K562 (cell line): ENCODE results near the gene ATG13. TPM values are rescaled to one million over a fixed set of nuclear protein-coding genes. Genes with fewer than 3 reads are reported as not detected.

Experiments used
- BACH1 ChIP-seq: fragments of 200-800 bp; sonication (Bioruptor generic); IDR thresholded peaks from 2 replicates; pipeline ENCODE4 v1.6.1; 2016; ENCODE audit warnings: missing genetic modification characterization, missing compliant biosample characterization
- ELF2 ChIP-seq: fragments of 250-450 bp; sonication (Bioruptor Pico); IDR thresholded peaks from 2 replicates; pipeline ENCODE4 v1.5.0; 2021; ENCODE audit warnings: mild to moderate bottlenecking
- ELF4 ChIP-seq: fragments of 450-650 bp; formaldehyde crosslinking; IDR thresholded peaks from 2 replicates; pipeline ENCODE4 v1.4.0; 2022; ENCODE audit warnings: missing genetic modification characterization
- FOXM1 ChIP-seq, 2 experiments: fragments of 450-650 bp in 1 of 2; sonication (generic) in 1 of 2; formaldehyde crosslinking in 1 of 2; IDR thresholded peaks; 2 replicates each; pipeline versions ENCODE4 v1.6.1 to v1.9.0; 2017 to 2022; ENCODE audit warnings: low read depth in 2 of 2, mild to moderate bottlenecking in 2 of 2, missing genetic modification reagents in 1 of 2, moderate library complexity in 1 of 2
- HSF4 ChIP-seq: fragments of 250-450 bp; sonication (Bioruptor Pico); IDR thresholded peaks from 2 replicates; pipeline ENCODE4 v2.1.2; 2022; ENCODE audit warnings: mild to moderate bottlenecking, moderate library complexity, borderline replicate concordance
- PCBP2 ChIP-seq: fragments of 200-400 bp; formaldehyde crosslinking; IDR thresholded peaks from 2 replicates; pipeline ENCODE4 v1.6.1; 2018; ENCODE audit warnings: low read length, low read depth, mild to moderate bottlenecking, moderate library complexity; ENCODE audit not compliant: poor library complexity, severe bottlenecking
- RBFOX2 ChIP-seq: fragments of 200-400 bp; formaldehyde crosslinking; IDR thresholded peaks from 2 replicates; pipeline ENCODE4 v1.6.1; 2017; ENCODE audit warnings: low read depth, mild to moderate bottlenecking, low read length, moderate library complexity
- TAF15 ChIP-seq: fragments of 200-400 bp; formaldehyde crosslinking; IDR thresholded peaks from 2 replicates; pipeline ENCODE4 v1.6.1; 2017; ENCODE audit warnings: mild to moderate bottlenecking, low read depth, low read length, moderate library complexity
- TEAD1 ChIP-seq, 2 experiments: fragments of 450-650 bp in 1 of 2; sonication (generic) in 1 of 2; formaldehyde crosslinking; IDR thresholded peaks; 2 replicates each; pipeline versions ENCODE4 v1.4.0 to v1.8.0; 2020 to 2022; ENCODE audit warnings: mild to moderate bottlenecking in 2 of 2, missing genetic modification reagents in 1 of 2
- ZNF121 ChIP-seq: sonication (generic); formaldehyde crosslinking; conservative IDR thresholded peaks from 2 replicates; pipeline ENCODE4 v1.8.0; 2022; ENCODE audit warnings: missing genetic modification reagents
- ZNF133 ChIP-seq: fragments of 250-450 bp; sonication (Bioruptor Pico); IDR thresholded peaks from 2 replicates; pipeline ENCODE4 v1.4.0; 2020; ENCODE audit warnings: mild to moderate bottlenecking
- ZNF253 ChIP-seq: fragments of 250-450 bp; sonication (Bioruptor Pico); conservative IDR thresholded peaks from 2 replicates; pipeline ENCODE4 v1.6.1; 2021; ENCODE audit warnings: mild to moderate bottlenecking
- ZNF324 ChIP-seq: fragments of 250-450 bp; sonication (Bioruptor Pico); IDR thresholded peaks from 2 replicates; pipeline ENCODE4 v1.4.0; 2020; ENCODE audit warnings: mild to moderate bottlenecking
- ZNF76 ChIP-seq: fragments of 250-450 bp; sonication (Bioruptor Pico); IDR thresholded peaks from 2 replicates; pipeline ENCODE4 v1.4.0; 2020; ENCODE audit warnings: mild to moderate bottlenecking, moderate library complexity, borderline replicate concordance
- ZNF778 ChIP-seq: fragments of 450-650 bp; formaldehyde crosslinking; IDR thresholded peaks from 2 replicates; pipeline ENCODE4 v1.4.0; 2020; ENCODE audit warnings: mild to moderate bottlenecking, moderate library complexity
- polyA plus RNA-seq, 8 experiments: library from polyadenylated mRNA; depleted of rRNA in 4 of 8; stranded (reverse) in 5 of 8; unstranded in 3 of 8; fragments of >200 nt; fragmentation: Nextera tagmentation in 2 of 8; fragmentation: Illumina TruSeq in 1 of 8; extraction: Ambion mirVana in 2 of 8; extraction: Trizol in 1 of 8; gene quantifications; 2 replicates each; pipeline versions ENCODE4 v1.2.1 to v1.2.3, GENCODE V29; 2011 to 2014; ENCODE audit warnings: inconsistent platforms in 1 of 8, missing spikeins in 1 of 8
- total RNA-seq, 7 experiments: library from RNA; depleted of rRNA in 6 of 7; stranded (reverse); fragments of >200 nt in 6 of 7; fragmentation: Illumina TruSeq in 2 of 7; extraction: Trizol in 2 of 7; gene quantifications; 2 replicates each; pipeline versions ENCODE4 v1.2.1 to v1.2.3, GENCODE V29; 2011 to 2021; ENCODE audit warnings: low replicate concordance in 1 of 7
- TF ChIP-seq, protein P1 (sequence below): fragments of 250-450 bp; sonication (Bioruptor Pico); IDR thresholded peaks from 2 replicates; pipeline ENCODE4 v1.4.0; 2020; ENCODE audit warnings: mild to moderate bottlenecking
- TF ChIP-seq, protein P2 (sequence below): sonication (generic); formaldehyde crosslinking; IDR thresholded peaks from 2 replicates; pipeline ENCODE4 v1.8.1; 2023; ENCODE audit warnings: mild to moderate bottlenecking, missing genetic modification reagents
- TF ChIP-seq, protein P3 (sequence below), 2 experiments: fragments of 450-650 bp; conservative IDR thresholded peaks; 2 replicates each; pipeline ENCODE4 v1.6.1; 2017; ENCODE audit warnings: mild to moderate bottlenecking in 2 of 2, moderate library complexity in 2 of 2
- TF ChIP-seq, protein P4 (sequence below): fragments of 250-450 bp; sonication (Bioruptor Pico); IDR thresholded peaks from 2 replicates; pipeline ENCODE4 v1.8.0; 2021; ENCODE audit warnings: borderline replicate concordance, mild to moderate bottlenecking, moderate library complexity; ENCODE audit not compliant: poor library complexity, severe bottlenecking

The ATG13 gene
- total and polyA plus RNA-seq, 9 of the 15 experiments (the other 6 are each of a cell fraction or from before 2014, with no cell fraction given), result 13.1 to 61.5 (median 36.5) TPM

DNA sequence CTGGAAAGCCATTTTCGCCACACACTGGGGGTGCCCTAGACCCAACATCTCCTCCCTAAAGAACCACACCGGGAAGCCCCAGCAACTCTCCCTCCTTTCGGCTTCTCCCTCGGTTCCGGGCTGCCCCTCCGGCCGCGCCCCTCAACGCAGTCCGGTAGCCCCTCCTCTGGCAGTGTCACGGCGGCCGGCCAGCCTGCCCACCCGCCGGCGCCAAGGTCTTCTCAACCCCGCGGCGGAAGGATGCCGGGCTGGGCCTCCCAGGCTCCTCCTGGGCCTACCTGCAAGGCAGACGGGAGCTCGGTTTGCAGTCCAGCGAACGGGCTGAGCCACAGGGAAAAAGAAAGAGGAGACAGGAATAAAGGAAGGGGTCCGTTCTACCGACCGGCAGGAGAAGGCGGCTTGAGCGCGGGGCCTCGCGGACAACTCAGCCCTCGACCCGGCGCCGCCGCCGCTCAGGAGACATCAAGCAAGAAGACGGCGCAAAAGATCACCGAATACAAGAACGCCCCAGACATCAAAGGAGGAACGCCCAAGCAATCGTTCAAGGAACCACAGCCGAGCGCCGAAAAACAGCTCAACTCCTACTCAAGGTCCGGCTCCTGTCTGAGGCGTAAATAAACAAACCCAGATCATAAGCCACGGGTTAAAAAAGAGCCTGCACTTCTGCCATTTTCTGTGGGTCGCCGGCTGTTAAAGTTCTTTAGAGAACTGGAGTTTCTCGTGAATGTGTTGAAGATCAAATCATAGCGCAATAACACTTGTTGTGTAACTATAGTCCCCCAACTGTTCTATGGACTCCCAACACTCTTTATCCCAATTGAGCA lies 23.6 kb upstream of the ATG13 start, which contains the start of gene AMBRA1 (continued):
- TF ChIP-seq ELF2 (CRISPR knock-in tag) (no peak), ELF4 (no peak), TAF15 (no peak), PCBP2 (no peak), ZNF121 (CRISPR knock-in tag) (no peak), FOXM1 (IDR thresholded peaks at IDR 0.05; ENCODE audit: low read depth) (peak; percentile 74), FOXM1 (CRISPR knock-in tag; IDR thresholded peaks at IDR 0.05; ENCODE audit: low read depth) (no peak), ZNF76 (CRISPR knock-in tag) (no peak), BACH1 (tag) (no peak), HSF4 (CRISPR knock-in tag) (no peak), ZNF253 (CRISPR knock-in tag) (no peak), ZNF133 (CRISPR knock-in tag) (no peak), ZNF324 (CRISPR knock-in tag) (no peak), RBFOX2 (peak; percentile 94), ZNF778 (CRISPR knock-in tag) (no peak), TEAD1 (CRISPR knock-in tag; IDR thresholded peaks at IDR 0.05) (peak in 1 of 2 experiments; percentile 64; a peak in 1 of 4 replicates)
- TF ChIP-seq, protein P1, sequence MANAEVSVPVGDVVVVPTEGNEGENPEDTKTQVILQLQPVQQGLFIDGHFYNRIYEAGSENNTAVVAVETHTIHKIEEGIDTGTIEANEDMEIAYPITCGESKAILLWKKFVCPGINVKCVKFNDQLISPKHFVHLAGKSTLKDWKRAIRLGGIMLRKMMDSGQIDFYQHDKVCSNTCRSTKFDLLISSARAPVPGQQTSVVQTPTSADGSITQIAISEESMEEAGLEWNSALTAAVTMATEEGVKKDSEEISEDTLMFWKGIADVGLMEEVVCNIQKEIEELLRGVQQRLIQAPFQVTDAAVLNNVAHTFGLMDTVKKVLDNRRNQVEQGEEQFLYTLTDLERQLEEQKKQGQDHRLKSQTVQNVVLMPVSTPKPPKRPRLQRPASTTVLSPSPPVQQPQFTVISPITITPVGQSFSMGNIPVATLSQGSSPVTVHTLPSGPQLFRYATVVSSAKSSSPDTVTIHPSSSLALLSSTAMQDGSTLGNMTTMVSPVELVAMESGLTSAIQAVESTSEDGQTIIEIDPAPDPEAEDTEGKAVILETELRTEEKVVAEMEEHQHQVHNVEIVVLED (CRISPR knock-in tag), result no peak
- TF ChIP-seq, protein P2, sequence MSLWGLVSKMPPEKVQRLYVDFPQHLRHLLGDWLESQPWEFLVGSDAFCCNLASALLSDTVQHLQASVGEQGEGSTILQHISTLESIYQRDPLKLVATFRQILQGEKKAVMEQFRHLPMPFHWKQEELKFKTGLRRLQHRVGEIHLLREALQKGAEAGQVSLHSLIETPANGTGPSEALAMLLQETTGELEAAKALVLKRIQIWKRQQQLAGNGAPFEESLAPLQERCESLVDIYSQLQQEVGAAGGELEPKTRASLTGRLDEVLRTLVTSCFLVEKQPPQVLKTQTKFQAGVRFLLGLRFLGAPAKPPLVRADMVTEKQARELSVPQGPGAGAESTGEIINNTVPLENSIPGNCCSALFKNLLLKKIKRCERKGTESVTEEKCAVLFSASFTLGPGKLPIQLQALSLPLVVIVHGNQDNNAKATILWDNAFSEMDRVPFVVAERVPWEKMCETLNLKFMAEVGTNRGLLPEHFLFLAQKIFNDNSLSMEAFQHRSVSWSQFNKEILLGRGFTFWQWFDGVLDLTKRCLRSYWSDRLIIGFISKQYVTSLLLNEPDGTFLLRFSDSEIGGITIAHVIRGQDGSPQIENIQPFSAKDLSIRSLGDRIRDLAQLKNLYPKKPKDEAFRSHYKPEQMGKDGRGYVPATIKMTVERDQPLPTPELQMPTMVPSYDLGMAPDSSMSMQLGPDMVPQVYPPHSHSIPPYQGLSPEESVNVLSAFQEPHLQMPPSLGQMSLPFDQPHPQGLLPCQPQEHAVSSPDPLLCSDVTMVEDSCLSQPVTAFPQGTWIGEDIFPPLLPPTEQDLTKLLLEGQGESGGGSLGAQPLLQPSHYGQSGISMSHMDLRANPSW (CRISPR knock-in tag), result no peak
- TF ChIP-seq, protein P3, sequence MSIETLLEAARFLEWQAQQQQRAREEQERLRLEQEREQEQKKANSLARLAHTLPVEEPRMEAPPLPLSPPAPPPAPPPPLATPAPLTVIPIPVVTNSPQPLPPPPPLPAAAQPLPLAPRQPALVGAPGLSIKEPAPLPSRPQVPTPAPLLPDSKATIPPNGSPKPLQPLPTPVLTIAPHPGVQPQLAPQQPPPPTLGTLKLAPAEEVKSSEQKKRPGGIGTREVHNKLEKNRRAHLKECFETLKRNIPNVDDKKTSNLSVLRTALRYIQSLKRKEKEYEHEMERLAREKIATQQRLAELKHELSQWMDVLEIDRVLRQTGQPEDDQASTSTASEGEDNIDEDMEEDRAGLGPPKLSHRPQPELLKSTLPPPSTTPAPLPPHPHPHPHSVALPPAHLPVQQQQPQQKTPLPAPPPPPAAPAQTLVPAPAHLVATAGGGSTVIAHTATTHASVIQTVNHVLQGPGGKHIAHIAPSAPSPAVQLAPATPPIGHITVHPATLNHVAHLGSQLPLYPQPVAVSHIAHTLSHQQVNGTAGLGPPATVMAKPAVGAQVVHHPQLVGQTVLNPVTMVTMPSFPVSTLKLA (conservative IDR thresholded peaks at IDR 0.05), result peak; percentile 69 to 89
- TF ChIP-seq, protein P4, sequence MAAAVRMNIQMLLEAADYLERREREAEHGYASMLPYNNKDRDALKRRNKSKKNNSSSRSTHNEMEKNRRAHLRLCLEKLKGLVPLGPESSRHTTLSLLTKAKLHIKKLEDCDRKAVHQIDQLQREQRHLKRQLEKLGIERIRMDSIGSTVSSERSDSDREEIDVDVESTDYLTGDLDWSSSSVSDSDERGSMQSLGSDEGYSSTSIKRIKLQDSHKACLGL, result no peak
